GM21367 (cell line): ENCODE data around the gene ALG1.
"Not testable (repeated sequence)": the region's sequence is repeated elsewhere in the genome, so short reads cannot be mapped to it uniquely, and the experiment has no call there.

Experiments used
- ATAC-seq: cut with Tn5 transposase; IDR thresholded peaks from one replicate; pipeline ENCODE4 v1.9.1; 2021; ENCODE audit not compliant: unreplicated experiment

ALG1 gene

GRCh38 chr16:5044011-5044540 lies 27.6 kb upstream of the ALG1 start:
- ATAC-seq, result no peak

- ATAC-seq, result not testable (repeated sequence)
Observed at GRCh38 chr16:5044581-5044980, 27.1 kb upstream of the ALG1 start.

- no peak for ATAC-seq
Observed at GRCh38 chr16:5045499-5046115, 26.0 kb upstream of the ALG1 start.

GRCh38 chr16:5046914-5047313 lies 24.7 kb upstream of the ALG1 start:
- ATAC-seq, result no peak

GRCh38 chr16:5054876-5055865 lies 16.5 kb upstream of the ALG1 start:
- ATAC-seq, result no peak

- no peak for ATAC-seq
Observed at GRCh38 chr16:5056352-5056751, 15.3 kb upstream of the ALG1 start.

- ATAC-seq, result no peak
Observed at GRCh38 chr16:5058476-5058875, 13.2 kb upstream of the ALG1 start.

GRCh38 chr16:5059386-5060072 lies 12.1 kb upstream of the ALG1 start:
- ATAC-seq, result no peak

- no peak for ATAC-seq
Observed at GRCh38 chr16:5060073-5060641, 11.5 kb upstream of the ALG1 start.

GRCh38 chr16:5062051-5062450 lies 9.6 kb upstream of the ALG1 start:
- ATAC-seq, result no peak

GRCh38 chr16:5062790-5063765 lies 8.6 kb upstream of the ALG1 start:
- no peak for ATAC-seq

GRCh38 chr16:5064915-5065314 lies 6.7 kb upstream of the ALG1 start:
- no peak for ATAC-seq

GRCh38 chr16:5065326-5065725 lies 6.3 kb upstream of the ALG1 start:
- ATAC-seq, result no peak

- no peak for ATAC-seq
Observed at GRCh38 chr16:5065813-5066212, 5.8 kb upstream of the ALG1 start, which contains the start of gene C16orf89. TSS of gene C16orf89 (minus strand) at chr16:5065956. CDS start at chr16:5065908, 48 bp downstream.

- ATAC-seq, result no peak
Observed at GRCh38 chr16:5066511-5066910, 5.1 kb upstream of the ALG1 start.

GRCh38 chr16:5069048-5069447 lies 2.6 kb upstream of the ALG1 start:
- ATAC-seq, result no peak

GRCh38 chr16:5069854-5070253 lies 1.8 kb upstream of the ALG1 start:
- ATAC-seq, result no peak

GRCh38 chr16:5070431-5071186 lies 1.0 kb upstream of the ALG1 start:
- ATAC-seq, result no peak

- ATAC-seq, result no peak
Observed at GRCh38 chr16:5071341-5071680, 332 bp upstream of the ALG1 start.
